Neural crest cell (in vitro differentiated cells): ENCODE results near the gene MAMSTR. TPM values are rescaled to one million over a fixed set of nuclear protein-coding genes. Genes with fewer than 3 reads are reported as not detected.
A peak's percentile ranks its signal among the peaks of the same experiment; 100 is the strongest.

ENCODE experiments used
- DNase-seq: peaks from one replicate; pipeline ENCODE4 v3.0.0; 2021; ENCODE audit warnings: low read depth, mixed read lengths, low spot score
- H3K27ac Mint-ChIP-seq: one replicate; pipeline ENCODE4 v1.8.0; 2021; ENCODE audit warnings: mild to moderate bottlenecking, mixed read lengths; ENCODE audit not compliant: unreplicated experiment
- H3K27me3 Mint-ChIP-seq: 2 replicates; pipeline ENCODE4 v1.8.0; 2021; ENCODE audit warnings: low read depth, mild to moderate bottlenecking, mixed read lengths
- H3K36me3 Mint-ChIP-seq: 2 replicates; pipeline ENCODE4 v1.8.0; 2021; ENCODE audit warnings: low read depth, mild to moderate bottlenecking, mixed read lengths
- H3K4me1 Mint-ChIP-seq: 2 replicates; pipeline ENCODE4 v1.8.0; 2021; ENCODE audit warnings: mixed read lengths
- H3K4me3 Mint-ChIP-seq: one replicate; pipeline ENCODE4 v1.8.0; 2021; ENCODE audit warnings: mild to moderate bottlenecking, mixed read lengths
- H3K9me3 Mint-ChIP-seq: 2 replicates; pipeline ENCODE4 v1.8.0; 2021; ENCODE audit warnings: mixed read lengths
- total RNA-seq: library from RNA; stranded (reverse); gene quantifications from 2 replicates; pipeline ENCODE4 v1.2.1, GENCODE V29; 2021
- TF ChIP-seq, protein P1 (sequence below): fragments of 200-600 bp; sonication (generic); conservative IDR thresholded peaks from 2 replicates; pipeline ENCODE4 v1.5.0; 2021; ENCODE audit warnings: antibody characterized with exemption, mild to moderate bottlenecking

MAMSTR gene
- total RNA-seq, 1 donor from 2014 or later = 2.4 TPM

DNA sequence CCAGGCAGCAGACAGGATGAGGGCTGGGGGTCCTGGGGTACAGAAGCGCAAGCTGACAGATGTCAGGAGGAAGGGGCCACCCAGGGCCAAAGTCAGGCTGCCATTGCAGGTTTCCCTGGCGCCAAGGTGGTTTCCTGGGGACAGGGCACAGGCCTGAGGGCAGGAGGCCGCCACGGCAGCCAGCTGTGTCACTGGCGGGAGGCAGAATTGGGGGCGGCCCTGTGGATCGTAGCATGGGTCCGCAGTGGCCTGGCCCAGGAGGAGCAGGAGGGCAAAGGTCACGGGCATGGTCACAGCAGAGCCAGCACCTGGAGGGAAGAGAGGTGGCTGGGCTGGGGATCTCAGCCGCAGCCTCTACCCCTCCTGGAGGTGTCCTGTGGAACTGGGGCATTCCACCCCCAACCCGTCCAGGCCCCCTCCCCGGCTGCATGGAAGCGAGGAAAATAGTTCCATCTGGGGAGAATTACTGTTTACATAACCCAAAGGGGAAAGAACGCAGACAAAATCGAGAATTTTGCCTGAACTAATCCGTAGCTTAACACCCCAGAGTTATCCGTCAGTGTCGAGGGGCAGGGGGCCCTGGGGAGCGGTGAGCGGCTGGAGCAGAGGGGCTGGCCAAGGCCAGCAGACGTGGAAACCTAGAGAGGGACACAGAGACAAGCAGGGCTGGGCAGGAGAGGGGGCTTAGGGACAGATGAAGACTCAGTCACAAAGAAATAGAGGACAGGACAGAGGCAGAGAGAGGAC lies 48.7 kb downstream of the MAMSTR start:
- Mint-ChIP-seq H3K27ac (peak overlapping the region; percentile 57), H3K27me3 (no peaks in the 10 kb centered on the region)

DNA sequence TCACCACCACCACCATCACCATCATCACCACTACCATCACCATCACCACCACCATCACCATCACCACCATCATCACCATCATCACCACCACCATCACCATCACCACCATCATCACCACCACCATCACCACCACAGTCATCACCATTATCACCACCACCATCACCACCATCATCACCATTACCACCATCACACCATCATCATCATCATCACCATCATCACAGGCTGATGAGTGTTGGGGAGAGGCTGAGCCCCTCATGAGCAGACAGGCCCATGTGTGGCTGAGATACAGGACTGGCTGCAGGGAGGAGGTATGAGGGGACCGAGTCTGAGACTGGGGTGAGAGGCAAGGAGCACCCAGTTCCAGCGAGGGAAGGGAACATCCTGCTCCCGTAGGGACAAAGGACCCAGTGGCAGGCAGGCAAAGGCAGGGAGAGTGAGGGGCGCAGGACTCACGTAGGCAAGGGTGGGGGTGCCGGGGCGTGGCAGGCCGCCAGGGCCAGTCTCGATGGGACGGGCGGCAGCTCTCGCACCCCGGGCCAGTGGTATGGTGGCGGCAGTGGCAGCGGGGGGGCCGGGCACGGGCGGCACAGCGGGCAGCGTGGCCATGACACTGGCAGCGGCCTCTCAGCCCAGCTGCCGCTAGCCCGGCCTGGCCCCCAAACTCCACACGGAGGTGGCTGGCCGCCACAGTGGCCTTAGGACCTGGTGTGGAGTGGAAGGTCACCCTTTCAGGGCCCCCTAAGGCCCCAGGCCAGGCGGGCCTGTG lies 49.4 kb downstream of the MAMSTR start:
- Mint-ChIP-seq H3K4me1 (peaks cover 14% of the 10 kb centered on the region), H3K27ac (no peak overlapping the region), H3K9me3 (peaks cover 7% of the 10 kb centered on the region), H3K4me3 (no peak overlapping the region), H3K27me3 (no peaks in the 10 kb centered on the region), H3K36me3 (no peaks in the 10 kb centered on the region)
- TF ChIP-seq, protein P1, sequence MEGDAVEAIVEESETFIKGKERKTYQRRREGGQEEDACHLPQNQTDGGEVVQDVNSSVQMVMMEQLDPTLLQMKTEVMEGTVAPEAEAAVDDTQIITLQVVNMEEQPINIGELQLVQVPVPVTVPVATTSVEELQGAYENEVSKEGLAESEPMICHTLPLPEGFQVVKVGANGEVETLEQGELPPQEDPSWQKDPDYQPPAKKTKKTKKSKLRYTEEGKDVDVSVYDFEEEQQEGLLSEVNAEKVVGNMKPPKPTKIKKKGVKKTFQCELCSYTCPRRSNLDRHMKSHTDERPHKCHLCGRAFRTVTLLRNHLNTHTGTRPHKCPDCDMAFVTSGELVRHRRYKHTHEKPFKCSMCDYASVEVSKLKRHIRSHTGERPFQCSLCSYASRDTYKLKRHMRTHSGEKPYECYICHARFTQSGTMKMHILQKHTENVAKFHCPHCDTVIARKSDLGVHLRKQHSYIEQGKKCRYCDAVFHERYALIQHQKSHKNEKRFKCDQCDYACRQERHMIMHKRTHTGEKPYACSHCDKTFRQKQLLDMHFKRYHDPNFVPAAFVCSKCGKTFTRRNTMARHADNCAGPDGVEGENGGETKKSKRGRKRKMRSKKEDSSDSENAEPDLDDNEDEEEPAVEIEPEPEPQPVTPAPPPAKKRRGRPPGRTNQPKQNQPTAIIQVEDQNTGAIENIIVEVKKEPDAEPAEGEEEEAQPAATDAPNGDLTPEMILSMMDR = no peak
- no peak for DNase-seq

More for the DNA sequence above, 48.7 kb downstream of the MAMSTR start:
- H3K4me3 Mint-ChIP-seq = no peak overlapping the region
- no peaks in the 10 kb centered on the region for H3K36me3 Mint-ChIP-seq
- peaks cover 22% of the 10 kb centered on the region for H3K4me1 Mint-ChIP-seq
- TF ChIP-seq, protein P1 = no peak
- no peak for DNase-seq
- peaks cover 7% of the 10 kb centered on the region for H3K9me3 Mint-ChIP-seq

DNA sequence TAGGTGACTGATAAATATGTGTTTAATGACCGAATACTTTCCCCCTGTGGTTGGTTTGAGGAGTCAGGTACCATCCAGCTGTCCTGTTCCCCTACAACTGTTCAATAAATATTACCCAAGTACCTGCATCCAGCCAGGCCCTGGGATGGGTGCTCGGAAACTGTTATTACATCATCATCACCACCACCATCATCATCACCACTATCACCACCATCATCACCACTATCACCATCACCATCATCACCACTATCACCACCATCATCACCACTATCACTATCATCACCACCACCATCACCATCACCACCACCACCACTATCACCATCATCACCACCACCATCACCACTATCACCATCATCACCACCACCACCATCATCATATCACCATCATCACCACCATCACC lies 50.8 kb downstream of the MAMSTR start:
- DNase-seq = no peak
- TF ChIP-seq, protein P1 = no peak
- H3K4me1 Mint-ChIP-seq = peaks cover 10% of the 10 kb centered on the region
- H3K4me3 Mint-ChIP-seq = no peak overlapping the region
- no peak overlapping the region for H3K27ac Mint-ChIP-seq
- no peaks in the 10 kb centered on the region for H3K27me3 Mint-ChIP-seq
- H3K36me3 Mint-ChIP-seq = no peaks in the 10 kb centered on the region
- H3K9me3 Mint-ChIP-seq = peaks cover 7% of the 10 kb centered on the region

DNA sequence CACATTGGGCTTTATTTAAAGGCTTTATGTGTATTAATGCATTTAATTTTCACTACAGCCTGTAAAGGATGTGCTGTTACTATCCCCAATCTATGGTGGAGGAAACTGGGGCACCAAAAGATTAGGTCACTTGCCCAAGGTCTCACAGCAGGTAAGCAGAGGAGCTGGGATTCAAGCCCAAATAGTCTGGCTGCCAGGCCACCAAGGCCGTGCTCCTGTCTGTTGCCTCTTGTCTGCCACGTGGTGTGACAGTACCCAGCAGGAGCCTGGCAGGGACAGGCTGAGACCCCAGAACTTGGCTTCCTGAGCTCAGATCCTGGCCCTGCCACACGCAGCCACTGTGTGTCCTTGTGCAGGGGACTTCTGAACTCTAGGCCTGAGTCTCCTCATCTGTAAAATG lies 51.2 kb downstream of the MAMSTR start:
- DNase-seq = no peak
- H3K4me3 Mint-ChIP-seq = no peak overlapping the region
- TF ChIP-seq, protein P1 = no peak
- H3K27ac Mint-ChIP-seq = no peak overlapping the region
- peaks cover 7% of the 10 kb centered on the region for H3K9me3 Mint-ChIP-seq
- peaks cover 6% of the 10 kb centered on the region for H3K4me1 Mint-ChIP-seq
- H3K27me3 Mint-ChIP-seq = no peaks in the 10 kb centered on the region
- H3K36me3 Mint-ChIP-seq = no peaks in the 10 kb centered on the region

DNA sequence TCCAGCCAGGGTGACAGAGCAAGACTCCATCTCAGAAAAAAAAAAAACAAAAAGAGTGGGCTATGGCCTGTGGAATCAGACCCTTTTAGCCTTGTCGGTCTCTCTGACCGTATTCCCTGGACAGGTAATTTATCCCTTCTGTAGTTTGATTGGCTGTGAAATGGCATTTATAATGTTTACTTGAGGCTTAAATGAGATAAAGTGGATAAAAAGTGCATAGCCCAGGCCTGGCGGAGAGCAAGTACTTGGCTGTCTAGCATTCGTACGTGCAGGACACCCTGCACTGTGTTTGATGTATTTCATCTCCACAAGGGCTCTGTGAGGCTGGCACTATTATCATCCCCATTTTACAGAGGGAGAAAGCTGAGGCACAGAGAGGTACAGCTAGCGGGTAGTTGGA lies 53.7 kb downstream of the MAMSTR start:
- Mint-ChIP-seq H3K36me3 (no peaks in the 10 kb centered on the region), H3K4me3 (no peak overlapping the region), H3K4me1 (no peaks in the 10 kb centered on the region), H3K27ac (no peak overlapping the region), H3K27me3 (no peaks in the 10 kb centered on the region), H3K9me3 (peaks cover 10% of the 10 kb centered on the region)
- TF ChIP-seq, protein P1 = no peak
- DNase-seq = no peak
